Measurements from ENCODE around the gene GPR183. TPM values are rescaled to one million over a fixed set of nuclear protein-coding genes. Genes with fewer than 3 reads are reported as not detected.
A peak's percentile ranks its signal among the peaks of the same experiment; 100 is the strongest.

The GPR183 gene
- total and polyA plus RNA-seq, 2 of the 8 experiments (the other 6 are each of a cell fraction or from before 2014, with no cell fraction given): not detected

DNA sequence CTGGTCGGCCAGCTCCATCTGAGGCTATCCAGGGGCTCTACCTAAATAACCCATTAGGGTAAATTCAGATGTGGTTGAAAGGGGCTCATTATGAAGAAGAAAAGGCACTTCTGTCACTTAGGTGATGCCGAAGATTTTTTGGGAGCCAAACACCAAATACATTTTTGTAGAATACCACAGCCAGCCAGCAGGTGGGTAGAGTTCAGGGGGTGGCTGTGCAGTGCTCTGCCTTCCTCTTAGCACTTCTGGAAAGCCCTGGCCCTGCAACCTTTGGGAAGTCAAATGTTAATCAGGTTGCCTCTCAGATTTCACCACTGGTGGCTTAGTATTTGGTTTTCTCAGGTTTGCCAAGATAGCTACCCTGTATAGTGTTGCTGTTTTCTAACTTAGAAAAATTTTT is 30.5 kb downstream of the GPR183 start:
- no peaks in the 10 kb centered on the region; a peak in 1 of 8 replicates for H3K36me3 ChIP-seq (ENCODE audit: control insufficient read depth in 2 of 4, insufficient read depth in 4 of 4, low read length in 3 of 4)
- H3K79me2 ChIP-seq (ENCODE audit: control insufficient read depth in 1 of 2, insufficient read depth in 2 of 2, low read length in 2 of 2): no peaks in the 10 kb centered on the region
- no peak overlapping the region for H3K56ac ChIP-seq (replicated peaks; ENCODE audit: insufficient read length, low read depth, low read length)
- ChIA-PET POLR2A (ENCODE audit: partially characterized antibody) (no interaction called here), CTCF (ENCODE audit: partially characterized antibody) (interaction anchor here (0.7 to 2.6 kb wide), 9 partner anchors 8 to 166 kb away, joined by 3 to 24 read pairs (median 4); no protein-coding TSS in a partner anchor)
- peaks cover 4 to 6% of the 10 kb centered on the region in 2 experiments for H4K20me1 ChIP-seq (replicated peaks in 1 of 2; ENCODE audit: control insufficient read depth in 1 of 2, insufficient read depth in 2 of 2, low read length in 2 of 2)
- no peaks in the 10 kb centered on the region for H3K27me3 ChIP-seq (replicated peaks in 1 of 4; ENCODE audit: control insufficient read depth in 3 of 4, extremely low read depth in 1 of 4, insufficient read depth in 3 of 4, low read length in 3 of 4)
- 88% methylated on average over 2 of the region's 2 CpGs; no CpG with 5 or more reads in 1 of the 2 experiments for WGBS, 2 experiments (ENCODE audit: extremely low coverage in 1 of 2, insufficient coverage in 1 of 2, insufficient read length in 1 of 2, insufficient replicate concordance in 2 of 2, low coverage in 1 of 2, low lambda C conversion rate in 2 of 2, missing lambda C conversion rate in 1 of 2)
- FAIRE-seq (no peak), DNase-seq (ENCODE audit: low read depth in 1 of 2, low spot score in 2 of 2) (no peak)
- no peak overlapping the region for H3K4ac ChIP-seq (replicated peaks; ENCODE audit: insufficient read length, low read depth, low read length)
- no peak overlapping the region for H2AK5ac ChIP-seq (ENCODE audit: low read depth, low read length)
- H2BK120ac ChIP-seq (replicated peaks; ENCODE audit: low read depth, low read length): no peak overlapping the region
- H4K5ac ChIP-seq (ENCODE audit: insufficient read length, low read depth, low read length): no peak overlapping the region
- no peak overlapping the region for H3K4me2 ChIP-seq (ENCODE audit: insufficient read depth in 1 of 2, low read depth in 2 of 2, low read length in 2 of 2)
- no peaks in the 10 kb centered on the region for H3K23me2 ChIP-seq (ENCODE audit: low read depth, low read length)
- H4K8ac ChIP-seq (ENCODE audit: extremely low read depth, insufficient read depth, low read length): no peak overlapping the region
- H2BK12ac ChIP-seq (ENCODE audit: low read depth, low read length): no peak overlapping the region
- H3K9ac ChIP-seq (replicated peaks in 1 of 4; ENCODE audit: extremely low read depth in 1 of 4, low read depth in 3 of 4, low read length in 3 of 4): no peak overlapping the region
- no peak overlapping the region for H2BK15ac ChIP-seq (ENCODE audit: low read length)
- H3K14ac ChIP-seq (ENCODE audit: insufficient read length): no peak overlapping the region
- H2BK5ac ChIP-seq (ENCODE audit: low read depth, low read length): no peak overlapping the region; the same call in 1 of the 2 replicates
- no peak overlapping the region for H4K91ac ChIP-seq (replicated peaks; ENCODE audit: insufficient read length, low read length)
- no peaks in the 10 kb centered on the region; the same call in 1 of the 2 replicates for H3K79me1 ChIP-seq (ENCODE audit: low read depth, low read length)
- H3K18ac ChIP-seq (ENCODE audit: extremely low read depth, low read length): no peak overlapping the region
- no peak overlapping the region for H3K4me3 ChIP-seq (ENCODE audit: extremely low read depth in 1 of 4, insufficient read depth in 2 of 4, low read depth in 3 of 4, low read length in 4 of 4)
- no peak overlapping the region for H2AFZ ChIP-seq (ENCODE audit: low read length)
- H3K4me1 ChIP-seq (replicated peaks in 1 of 4; ENCODE audit: control insufficient read depth in 3 of 4, insufficient read depth in 4 of 4, low read length in 3 of 4): peaks cover 0 to 13% (median 4%) of the 10 kb centered on the region in 4 experiments; a peak in 5 of 7 replicates
- no peak overlapping the region for H2BK20ac ChIP-seq (ENCODE audit: low read length)
- H3K23ac ChIP-seq (ENCODE audit: insufficient read length): no peak overlapping the region
- no peak overlapping the region for H3K27ac ChIP-seq (ENCODE audit: low read depth, low read length)
- no peaks in the 10 kb centered on the region for H3K9me3 ChIP-seq (ENCODE audit: insufficient read depth in 2 of 2, low read depth in 1 of 2, low read length in 1 of 2)
- no peak for TF ChIP-seq SP2 (IDR thresholded peaks at IDR 0.05; ENCODE audit: low read length)
- peak in 1 of 2 experiments; percentile 34; a peak in 2 of 4 replicates for TF ChIP-seq RAD21 (IDR thresholded peaks at IDR 0.05 in 1 of 2, conservative IDR thresholded peaks at IDR 0.05 in 1 of 2; ENCODE audit: low read depth in 2 of 2, low read length in 2 of 2)
- TF ChIP-seq NANOG (IDR thresholded peaks at IDR 0.05; ENCODE audit: insufficient read depth, low read depth, low read length, poor library complexity, severe bottlenecking): no peak
- TF ChIP-seq, protein P1, sequence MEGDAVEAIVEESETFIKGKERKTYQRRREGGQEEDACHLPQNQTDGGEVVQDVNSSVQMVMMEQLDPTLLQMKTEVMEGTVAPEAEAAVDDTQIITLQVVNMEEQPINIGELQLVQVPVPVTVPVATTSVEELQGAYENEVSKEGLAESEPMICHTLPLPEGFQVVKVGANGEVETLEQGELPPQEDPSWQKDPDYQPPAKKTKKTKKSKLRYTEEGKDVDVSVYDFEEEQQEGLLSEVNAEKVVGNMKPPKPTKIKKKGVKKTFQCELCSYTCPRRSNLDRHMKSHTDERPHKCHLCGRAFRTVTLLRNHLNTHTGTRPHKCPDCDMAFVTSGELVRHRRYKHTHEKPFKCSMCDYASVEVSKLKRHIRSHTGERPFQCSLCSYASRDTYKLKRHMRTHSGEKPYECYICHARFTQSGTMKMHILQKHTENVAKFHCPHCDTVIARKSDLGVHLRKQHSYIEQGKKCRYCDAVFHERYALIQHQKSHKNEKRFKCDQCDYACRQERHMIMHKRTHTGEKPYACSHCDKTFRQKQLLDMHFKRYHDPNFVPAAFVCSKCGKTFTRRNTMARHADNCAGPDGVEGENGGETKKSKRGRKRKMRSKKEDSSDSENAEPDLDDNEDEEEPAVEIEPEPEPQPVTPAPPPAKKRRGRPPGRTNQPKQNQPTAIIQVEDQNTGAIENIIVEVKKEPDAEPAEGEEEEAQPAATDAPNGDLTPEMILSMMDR (IDR thresholded peaks at IDR 0.05; ENCODE audit: control extremely low read depth in 1 of 3, insufficient read depth in 1 of 3, low read depth in 1 of 3, low read length in 3 of 3): peak in 2 of 3 experiments; percentile 8 to 13; a peak in 2 of 4 replicates
